D721Med (cell line): Measurements from ENCODE around the gene INF2.
A peak's percentile ranks its signal among the peaks of the same experiment; 100 is the strongest.

Source experiments
- DNase-seq: peaks from one replicate; pipeline ENCODE4 v3.0.0; 2011; ENCODE audit warnings: low spot score; ENCODE audit not compliant: insufficient read length
- FAIRE-seq: peaks from 2 replicates; lab custom pipeline; 2011; peaks lifted over from hg19 to GRCh38; lab: Jason Lieb, UNC
- CTCF ChIP-seq: IDR thresholded peaks from 2 replicates; pipeline ENCODE4 v1.5.1; 2012; ENCODE audit warnings: mild to moderate bottlenecking, control low read depth; ENCODE audit not compliant: insufficient read depth; ENCODE audit errors: missing control alignments

The INF2 gene

GRCh38 chr14:104644091-104644635 is 45.3 kb upstream of the INF2 start:
- no peak for DNase-seq
- no peak for FAIRE-seq

GRCh38 chr14:104644656-104645378 is 44.6 kb upstream of the INF2 start:
- DNase-seq (no peak), FAIRE-seq (no peak)
- no peak for TF ChIP-seq CTCF

More at GRCh38 chr14:104644091-104644635, 45.3 kb upstream of the INF2 start:
- TF ChIP-seq CTCF: no peak

- TF ChIP-seq CTCF: no peak
- DNase-seq (no peak), FAIRE-seq (no peak)
Measured at GRCh38 chr14:104647467-104648043, 41.9 kb upstream of the INF2 start.

- DNase-seq (peak; percentile 99), FAIRE-seq (no peak)
- TF ChIP-seq CTCF: peak; percentile 61
Measured at GRCh38 chr14:104650057-104650980, 39.1 kb upstream of the INF2 start.

- DNase-seq (no peak), FAIRE-seq (no peak)
- TF ChIP-seq CTCF: no peak
Measured at GRCh38 chr14:104650981-104651875, 38.2 kb upstream of the INF2 start.

GRCh38 chr14:104651876-104652260 is 37.5 kb upstream of the INF2 start:
- TF ChIP-seq CTCF: no peak
- FAIRE-seq: no peak
- DNase-seq: no peak
